H9 (cell line): ENCODE measurements around the gene TMEM63B. TPM values are rescaled to one million over a fixed set of nuclear protein-coding genes. Genes with fewer than 3 reads are reported as not detected.

Experiments
- DNase-seq: peaks from one replicate; pipeline ENCODE4 v3.0.0-alpha.2; 2017
- H2AFZ ChIP-seq: one replicate; pipeline ENCODE4 v1.6.1; 2013; ENCODE audit warnings: mild to moderate bottlenecking, low read length, control low read depth, moderate library complexity
- H2AK5ac ChIP-seq: 2 replicates; pipeline ENCODE4 v1.6.1; 2013; ENCODE audit warnings: low read length, control low read depth, mixed read lengths; ENCODE audit not compliant: insufficient read length
- H2BK120ac ChIP-seq: one replicate; pipeline ENCODE4 v1.6.1; 2013; ENCODE audit warnings: low read depth, mild to moderate bottlenecking, low read length, control low read depth, inconsistent platforms; ENCODE audit not compliant: poor library complexity, severe bottlenecking
- H2BK12ac ChIP-seq: 2 replicates; pipeline ENCODE4 v1.6.1; 2013; ENCODE audit warnings: low read length, control low read depth, mixed read lengths, low read depth; ENCODE audit not compliant: insufficient read length
- H2BK15ac ChIP-seq: 2 replicates; pipeline ENCODE4 v1.6.1; 2013; ENCODE audit warnings: low read depth, low read length, control low read depth
- H2BK20ac ChIP-seq: one replicate; pipeline ENCODE4 v1.6.1; 2013; ENCODE audit warnings: low read depth, mild to moderate bottlenecking, low read length, control low read depth, inconsistent platforms; ENCODE audit not compliant: poor library complexity, severe bottlenecking
- H2BK5ac ChIP-seq: 2 replicates; pipeline ENCODE4 v1.6.1; 2013; ENCODE audit warnings: low read length, control low read depth, mixed read lengths; ENCODE audit not compliant: insufficient read length
- H3K14ac ChIP-seq: 2 replicates; pipeline ENCODE4 v1.6.1; 2013; ENCODE audit warnings: low read length, control low read depth; ENCODE audit not compliant: insufficient read depth
- H3K18ac ChIP-seq: 2 replicates; pipeline ENCODE4 v1.6.1; 2013; ENCODE audit warnings: low read depth, mild to moderate bottlenecking, mixed read lengths, low read length, control low read depth; ENCODE audit not compliant: insufficient read length
- H3K23ac ChIP-seq: 2 replicates; pipeline ENCODE4 v1.6.1; 2013; ENCODE audit warnings: low read length, control low read depth, mixed read lengths, low read depth; ENCODE audit not compliant: insufficient read length
- H3K23me2 ChIP-seq: 2 replicates; pipeline ENCODE4 v1.6.1; 2013; ENCODE audit warnings: low read depth, mild to moderate bottlenecking, mixed read lengths, low read length, control low read depth; ENCODE audit not compliant: insufficient read length, poor library complexity, severe bottlenecking
- H3K27ac ChIP-seq: 2 replicates; pipeline ENCODE4 v1.5.1; 2013; ENCODE audit warnings: low read length, control low read depth, mixed read lengths, low read depth; ENCODE audit not compliant: insufficient read length
- H3K27me3 ChIP-seq: 2 replicates; pipeline ENCODE4 v1.6.1; 2013; ENCODE audit warnings: low read length, control low read depth, inconsistent platforms; ENCODE audit not compliant: insufficient read depth
- H3K4ac ChIP-seq: 2 replicates; pipeline ENCODE4 v1.6.1; 2013; ENCODE audit warnings: low read depth, mild to moderate bottlenecking, control low read depth, inconsistent platforms, low read length, moderate library complexity
- H3K4me1 ChIP-seq: 2 replicates; pipeline ENCODE4 v1.6.1; 2013; ENCODE audit warnings: low read length, control low read depth, inconsistent platforms; ENCODE audit not compliant: insufficient read depth
- H3K4me2 ChIP-seq: 2 replicates; pipeline ENCODE4 v1.6.1; 2013; ENCODE audit warnings: low read length, control low read depth, mixed read lengths; ENCODE audit not compliant: insufficient read length, insufficient read depth
- H3K56ac ChIP-seq: 2 replicates; pipeline ENCODE4 v1.6.1; 2013; ENCODE audit warnings: low read depth, mild to moderate bottlenecking, mixed read lengths, low read length, control low read depth; ENCODE audit not compliant: insufficient read length
- H3K79me1 ChIP-seq: 2 replicates; pipeline ENCODE4 v1.6.1; 2013; ENCODE audit warnings: low read depth, mild to moderate bottlenecking, moderate library complexity, low read length, control low read depth, inconsistent platforms; ENCODE audit not compliant: insufficient read depth, poor library complexity, severe bottlenecking
- H3K79me2 ChIP-seq: 2 replicates; pipeline ENCODE4 v1.6.1; 2013; ENCODE audit warnings: low read length, control low read depth, inconsistent platforms; ENCODE audit not compliant: insufficient read depth
- H3K9ac ChIP-seq: 2 replicates; pipeline ENCODE4 v1.6.1; 2013; ENCODE audit warnings: low read length, control low read depth, mixed read lengths; ENCODE audit not compliant: insufficient read length; ENCODE audit errors: extremely low read depth
- H3K9me3 ChIP-seq: one replicate; pipeline ENCODE4 v1.6.1; 2013; ENCODE audit warnings: low read depth, low read length, inconsistent platforms; ENCODE audit not compliant: control insufficient read depth
- H3T11ph ChIP-seq: one replicate; pipeline ENCODE4 v1.6.1; 2013; ENCODE audit warnings: mild to moderate bottlenecking, low read length, control low read depth, inconsistent platforms
- H4K20me1 ChIP-seq: one replicate; pipeline ENCODE4 v1.6.1; 2013; ENCODE audit not compliant: control insufficient read depth, insufficient read length, insufficient read depth
- H4K5ac ChIP-seq: 2 replicates; pipeline ENCODE4 v1.6.1; 2013; ENCODE audit warnings: low read depth, mild to moderate bottlenecking, mixed read lengths, low read length, control low read depth; ENCODE audit not compliant: insufficient read length
- H4K8ac ChIP-seq: replicated peaks from 2 replicates; pipeline ENCODE4 v1.6.1; 2013; ENCODE audit warnings: low read length, control low read depth, mixed read lengths, low read depth; ENCODE audit not compliant: insufficient read length
- H4K91ac ChIP-seq: 2 replicates; pipeline ENCODE4 v1.6.1; 2013; ENCODE audit warnings: low read depth, mild to moderate bottlenecking, moderate library complexity, mixed read lengths, low read length, control low read depth; ENCODE audit not compliant: insufficient read length
- H3K27ac Mint-ChIP-seq, 3 experiments: 2 replicates in 2 of 3; 3 replicates in 1 of 3; pipeline ENCODE4 v1.8.0; 2020 to 2021; ENCODE audit warnings: mixed read lengths in 3 of 3, mild to moderate bottlenecking in 1 of 3, moderate library complexity in 1 of 3
- H3K27me3 Mint-ChIP-seq: 2 replicates; pipeline ENCODE4 v1.8.0; 2021; ENCODE audit warnings: low read depth, mild to moderate bottlenecking, moderate library complexity, mixed read lengths
- H3K36me3 Mint-ChIP-seq, 3 experiments: 2 replicates in 2 of 3; 3 replicates in 1 of 3; pipeline ENCODE4 v1.8.0; 2020 to 2021; ENCODE audit warnings: low read depth in 3 of 3, mixed read lengths in 3 of 3; ENCODE audit not compliant: insufficient read depth in 1 of 3
- H3K4me1 Mint-ChIP-seq, 2 experiments: 2 replicates each; pipeline ENCODE4 v1.8.0; 2020; ENCODE audit warnings: mixed read lengths in 2 of 2
- H3K4me3 Mint-ChIP-seq, 2 experiments: 2 replicates in 1 of 2; 3 replicates in 1 of 2; pipeline ENCODE4 v1.8.0; 2020 to 2021; ENCODE audit warnings: mild to moderate bottlenecking in 2 of 2, mixed read lengths in 2 of 2, moderate library complexity in 1 of 2
- H3K9me3 Mint-ChIP-seq, 2 experiments: 2 replicates in 1 of 2; 3 replicates in 1 of 2; pipeline ENCODE4 v1.8.0; 2020; ENCODE audit warnings: mild to moderate bottlenecking in 2 of 2, mixed read lengths in 2 of 2, moderate library complexity in 1 of 2
- WGBS: extraction: QIAGEN DNeasy Blood & Tissue Kit; methylation state at CpG from one replicate; pipeline ENCODE4 v1.1.7; 2013; ENCODE audit warnings: missing lambda C conversion rate, low lambda C conversion rate, mixed read lengths; ENCODE audit not compliant: insufficient read length; ENCODE audit errors: extremely low coverage; 5-methylcytosine and 5-hydroxymethylcytosine counted together
- total RNA-seq: library from RNA; stranded (reverse); gene quantifications from 2 replicates; pipeline ENCODE4 v1.2.1, GENCODE V29; 2021
- TF ChIP-seq, protein P1 (sequence below): fragments of 200-600 bp; sonication (generic); conservative IDR thresholded peaks from 3 replicates; pipeline ENCODE4 v1.8.0; 2021; ENCODE audit warnings: antibody characterized with exemption, mild to moderate bottlenecking

Gene TMEM63B
- total RNA-seq, 1 experiment from 2014 or later: 56.3 TPM

DNA sequence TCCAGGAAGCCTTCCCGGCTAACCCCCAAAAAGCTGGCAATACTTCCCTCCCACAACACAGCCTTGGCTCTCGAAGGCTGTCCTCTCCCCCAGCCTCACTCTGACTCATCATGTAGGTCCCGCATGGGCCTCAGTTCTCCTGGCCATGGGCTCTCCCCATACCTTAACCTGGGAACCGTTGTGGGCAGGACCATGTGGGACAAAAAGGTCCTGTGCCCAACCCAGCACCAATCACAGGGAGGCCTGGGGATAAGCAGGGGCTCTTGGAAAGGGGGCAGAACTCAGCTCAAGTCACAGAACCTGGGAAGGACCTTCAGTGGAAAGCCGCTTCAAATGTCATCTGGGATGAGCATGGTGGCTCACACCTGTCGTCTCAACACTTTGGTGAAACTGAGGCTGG is 45.6 kb upstream of the TMEM63B start:
- H3K27ac ChIP-seq: no peak overlapping the region
- peaks cover 2% of the 10 kb centered on the region for H3K23me2 ChIP-seq
- H3K27me3 ChIP-seq: no peaks in the 10 kb centered on the region
- H2BK20ac ChIP-seq: no peak overlapping the region
- no peaks in the 10 kb centered on the region for H3K9me3 ChIP-seq
- no peak overlapping the region for H2BK5ac ChIP-seq
- TF ChIP-seq, protein P1, sequence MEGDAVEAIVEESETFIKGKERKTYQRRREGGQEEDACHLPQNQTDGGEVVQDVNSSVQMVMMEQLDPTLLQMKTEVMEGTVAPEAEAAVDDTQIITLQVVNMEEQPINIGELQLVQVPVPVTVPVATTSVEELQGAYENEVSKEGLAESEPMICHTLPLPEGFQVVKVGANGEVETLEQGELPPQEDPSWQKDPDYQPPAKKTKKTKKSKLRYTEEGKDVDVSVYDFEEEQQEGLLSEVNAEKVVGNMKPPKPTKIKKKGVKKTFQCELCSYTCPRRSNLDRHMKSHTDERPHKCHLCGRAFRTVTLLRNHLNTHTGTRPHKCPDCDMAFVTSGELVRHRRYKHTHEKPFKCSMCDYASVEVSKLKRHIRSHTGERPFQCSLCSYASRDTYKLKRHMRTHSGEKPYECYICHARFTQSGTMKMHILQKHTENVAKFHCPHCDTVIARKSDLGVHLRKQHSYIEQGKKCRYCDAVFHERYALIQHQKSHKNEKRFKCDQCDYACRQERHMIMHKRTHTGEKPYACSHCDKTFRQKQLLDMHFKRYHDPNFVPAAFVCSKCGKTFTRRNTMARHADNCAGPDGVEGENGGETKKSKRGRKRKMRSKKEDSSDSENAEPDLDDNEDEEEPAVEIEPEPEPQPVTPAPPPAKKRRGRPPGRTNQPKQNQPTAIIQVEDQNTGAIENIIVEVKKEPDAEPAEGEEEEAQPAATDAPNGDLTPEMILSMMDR: no peak
- WGBS: no CpG with 5 or more reads among the region's 6 CpGs
- H3K18ac ChIP-seq: no peak overlapping the region
- Mint-ChIP-seq H3K9me3 (no peaks in the 10 kb centered on the region), H3K4me3 (no peak overlapping the region), H3K27me3 (no peaks in the 10 kb centered on the region), H3K4me1 (peaks cover 10 to 14% of the 10 kb centered on the region in 2 experiments), H3K27ac (no peak overlapping the region), H3K36me3 (no peaks in the 10 kb centered on the region)
- H4K8ac ChIP-seq: no peak overlapping the region
- H3K9ac ChIP-seq: no peak overlapping the region
- H3K79me2 ChIP-seq: no peaks in the 10 kb centered on the region
- H4K91ac ChIP-seq: no peak overlapping the region
- no peak overlapping the region for H2AK5ac ChIP-seq
- H2BK12ac ChIP-seq: no peak overlapping the region
- no peak overlapping the region for H3K4me2 ChIP-seq
- H2AFZ ChIP-seq: no peak overlapping the region
- no peak overlapping the region for H4K5ac ChIP-seq
- no peak overlapping the region for H3K23ac ChIP-seq
- no peak overlapping the region for H2BK120ac ChIP-seq
- H3K14ac ChIP-seq: no peak overlapping the region
- no peak overlapping the region for H2BK15ac ChIP-seq
- H4K20me1 ChIP-seq: no peaks in the 10 kb centered on the region
- no peak overlapping the region for H3K4ac ChIP-seq
- DNase-seq: no peak
- H3K56ac ChIP-seq: no peak overlapping the region
- H3T11ph ChIP-seq: no peak overlapping the region
- H3K4me1 ChIP-seq: peaks cover 6% of the 10 kb centered on the region; the same call in 1 of the 2 replicates
- no peaks in the 10 kb centered on the region for H3K79me1 ChIP-seq
